Stimulated activated CD8-positive, alpha-beta memory T cell treated with anti-CD3 and anti-CD28 coated beads, Interleukin-12 subunit alpha, Interleukin-12 subunit beta, amount 100 ng/mL, for 24 hours (primary cell): ENCODE measurements around the gene PRR13.
"Not testable (repeated sequence)": the region's sequence is repeated elsewhere in the genome, so short reads cannot be mapped to it uniquely, and the experiment has no call there.

ENCODE experiments used
- DNase-seq: peaks from one replicate; pipeline ENCODE4 v3.0.0-alpha.2; 2020; ENCODE audit errors: extremely low read depth

Gene PRR13

GRCh38 chr12:53435326-53435725 is 6.2 kb upstream of the PRR13 start:
- not testable (repeated sequence) for DNase-seq

- DNase-seq = not testable (repeated sequence)
These were observed 2.0 kb upstream of the PRR13 start for GRCh38 chr12:53439582-53439981.

GRCh38 chr12:53443955-53444354 is 2.4 kb downstream of the PRR13 start:
- DNase-seq = no peak

- not testable (repeated sequence) for DNase-seq
These were observed 3.2 kb downstream of the PRR13 start for GRCh38 chr12:53444593-53445325.

DNA sequence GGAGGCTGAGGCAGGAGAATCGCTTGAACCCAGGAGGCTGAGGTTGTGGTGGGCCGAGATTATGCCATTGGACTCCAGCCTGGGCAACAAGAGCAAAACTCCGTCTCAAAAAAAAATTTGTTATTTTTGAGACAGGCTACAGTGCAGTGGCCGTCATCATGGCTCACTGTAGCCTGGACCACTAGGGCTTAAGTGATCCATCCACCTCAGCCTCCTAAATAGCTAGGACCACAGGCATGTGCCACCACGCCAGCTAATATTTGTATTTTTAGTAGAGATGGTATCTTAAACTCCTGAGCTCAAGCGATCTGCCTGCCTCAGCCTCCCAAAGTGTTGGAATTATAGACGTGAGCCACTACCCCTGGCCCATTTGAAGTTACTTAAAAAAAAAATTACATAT is 9.4 kb downstream of the PRR13 start:
- DNase-seq = no peak

DNA sequence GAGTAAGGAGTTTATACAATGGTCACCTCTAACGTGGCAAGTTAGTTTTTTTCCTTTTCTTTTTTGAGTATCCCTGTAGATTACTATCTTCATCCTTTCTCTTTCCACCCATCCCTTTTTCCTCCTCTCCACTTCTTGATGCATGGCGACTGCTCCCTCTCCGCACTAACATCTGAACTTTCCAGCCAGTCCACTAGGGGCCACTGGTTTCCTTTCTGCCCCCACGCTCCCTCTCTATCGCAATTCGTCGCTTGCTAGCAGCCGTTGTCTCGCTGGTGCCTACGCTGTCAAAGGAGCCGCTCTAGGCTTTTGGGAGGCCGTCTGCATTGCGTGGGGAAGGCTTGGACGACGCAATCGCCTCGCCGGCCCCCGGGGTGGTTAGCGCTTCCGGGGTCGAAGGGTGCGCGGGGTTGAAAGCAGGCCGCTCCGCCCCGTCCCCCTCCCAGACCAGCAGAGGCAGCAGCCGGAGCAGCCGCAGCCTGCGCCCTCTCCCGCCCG is 10.2 kb downstream of the PRR13 start, which contains the start of gene PCBP2:
TSS of gene PCBP2 (plus strand) at position 442 of the 498 bp plus-strand sequence. CDS start 2,699 bp downstream, outside the sequence.
- DNase-seq = peak; percentile 96

DNA sequence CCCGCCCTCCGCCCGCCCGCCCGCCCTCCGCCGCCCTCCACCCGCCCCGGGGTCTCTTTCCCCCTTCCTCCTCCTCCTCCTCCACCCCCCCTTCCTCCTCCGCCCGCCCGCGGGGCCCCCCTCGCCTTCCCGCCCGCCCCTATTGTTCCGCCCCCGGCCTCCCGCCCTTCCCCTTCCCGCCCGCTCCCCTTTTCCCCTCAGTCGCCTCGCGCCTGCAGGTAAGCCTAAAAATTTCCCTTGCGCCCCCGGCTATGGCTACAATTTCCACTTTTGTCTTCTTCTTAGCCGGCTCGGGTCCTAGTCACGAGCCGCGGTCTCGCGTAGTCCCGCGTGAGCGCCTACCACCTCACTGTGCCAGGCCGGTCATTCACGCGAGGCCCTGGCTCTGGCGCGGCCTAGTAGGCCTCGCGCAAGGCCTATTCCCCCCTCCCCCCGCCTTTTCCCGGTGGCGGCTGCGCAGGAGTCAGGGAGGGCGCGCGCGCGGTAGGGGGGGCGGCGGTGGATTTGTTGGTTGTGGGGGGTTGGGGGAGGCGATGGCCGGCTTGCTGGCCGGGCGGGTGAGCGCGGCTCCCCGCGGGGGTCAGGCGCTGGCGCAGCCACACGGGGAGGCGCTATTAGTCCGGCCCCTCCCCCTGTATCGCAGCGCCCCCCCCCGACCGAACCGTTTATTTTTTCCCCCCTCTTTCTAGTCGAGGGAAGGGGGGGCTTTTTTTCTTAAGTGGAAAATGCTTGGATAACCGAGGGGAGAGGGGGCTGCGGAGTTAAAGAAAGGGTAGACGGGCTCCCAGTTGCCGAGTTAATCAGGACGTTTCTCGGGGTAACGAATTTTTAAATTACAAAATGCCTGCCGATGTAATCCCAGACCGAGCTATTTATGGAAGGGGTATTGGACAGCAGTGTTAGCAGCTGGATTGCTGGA is 10.9 kb downstream of the PRR13 start:
- DNase-seq = peak; percentile 43

GRCh38 chr12:53453953-53454640 is 12.6 kb downstream of the PRR13 start:
- no peak for DNase-seq

GRCh38 chr12:53454707-53455106 is 13.2 kb downstream of the PRR13 start:
- DNase-seq = no peak

DNA sequence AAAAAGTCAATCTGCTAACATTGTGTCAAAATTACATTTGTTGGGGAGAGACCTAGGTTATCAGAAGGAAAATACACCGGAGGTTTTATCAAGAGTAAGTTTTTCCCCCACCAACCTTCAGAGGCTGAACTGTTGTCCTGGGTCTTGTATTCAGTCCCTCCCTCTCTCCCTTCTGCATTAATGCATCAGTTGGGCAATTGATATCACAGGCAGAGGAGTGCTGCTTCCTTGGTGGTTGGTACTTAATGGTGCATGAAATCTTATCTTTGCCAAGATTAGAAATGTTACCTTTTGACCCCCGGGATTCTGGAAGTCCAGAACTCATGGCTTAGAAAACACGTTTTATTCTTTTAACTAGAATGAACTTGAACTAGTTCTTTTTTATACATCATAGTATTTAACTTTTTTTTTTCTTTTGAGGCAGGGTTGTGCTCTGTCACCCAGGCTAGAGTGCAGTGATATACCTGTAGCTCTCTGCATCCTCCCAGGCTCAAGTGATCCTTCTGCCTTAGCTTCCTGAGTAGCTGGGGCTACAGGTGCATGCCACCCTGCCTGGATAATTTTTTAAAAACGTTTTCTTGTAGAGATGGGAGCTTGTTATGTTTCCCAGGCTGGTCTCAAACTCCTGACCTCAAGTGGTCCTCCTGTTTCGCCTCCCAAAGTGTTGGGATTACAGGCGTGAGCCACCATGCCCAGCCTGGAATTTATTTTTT is 15.3 kb downstream of the PRR13 start:
- no peak for DNase-seq

DNA sequence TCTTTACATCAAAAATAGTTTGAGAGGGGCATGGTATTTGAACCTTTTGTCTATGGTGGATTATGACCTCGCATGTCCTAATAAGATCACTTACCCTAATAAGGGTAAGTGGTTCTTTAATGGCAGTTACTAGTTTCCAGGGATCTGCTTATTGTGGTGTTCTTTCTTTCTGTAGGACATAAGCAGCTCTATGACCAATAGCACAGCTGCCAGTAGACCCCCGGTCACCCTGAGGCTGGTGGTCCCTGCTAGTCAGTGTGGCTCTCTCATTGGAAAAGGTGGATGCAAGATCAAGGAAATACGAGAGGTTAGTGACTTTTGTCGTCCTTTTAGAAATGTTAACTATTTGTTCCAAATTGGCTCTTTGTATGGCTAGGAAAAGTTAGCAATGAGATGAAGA is 17.6 kb downstream of the PRR13 start:
- no peak for DNase-seq

- DNase-seq = no peak
These were observed 19.5 kb downstream of the PRR13 start for GRCh38 chr12:53461059-53461458.

DNA sequence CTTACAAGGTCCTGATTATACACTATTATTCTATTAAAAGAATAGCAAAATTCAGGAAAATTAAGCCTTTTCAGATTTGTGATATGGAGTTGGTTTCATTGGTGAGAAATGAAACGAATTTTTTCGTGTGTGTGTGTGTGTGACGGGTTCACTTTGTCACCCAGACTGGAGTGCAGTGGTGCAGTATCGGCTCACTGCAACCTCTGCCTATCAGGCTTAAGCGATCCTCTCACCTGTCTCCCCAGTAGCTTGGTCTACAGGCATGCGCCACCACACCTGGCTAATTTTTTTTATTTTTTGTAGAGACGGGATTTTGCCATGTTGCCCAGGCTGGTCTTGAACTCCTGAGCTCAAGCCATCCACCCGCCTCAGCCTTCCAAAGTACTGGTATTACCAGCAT is 20.1 kb downstream of the PRR13 start:
- DNase-seq = no peak

GRCh38 chr12:53462935-53463334 is 21.4 kb downstream of the PRR13 start:
- DNase-seq = no peak

GRCh38 chr12:53463802-53464560 is 22.4 kb downstream of the PRR13 start:
- no peak for DNase-seq

DNA sequence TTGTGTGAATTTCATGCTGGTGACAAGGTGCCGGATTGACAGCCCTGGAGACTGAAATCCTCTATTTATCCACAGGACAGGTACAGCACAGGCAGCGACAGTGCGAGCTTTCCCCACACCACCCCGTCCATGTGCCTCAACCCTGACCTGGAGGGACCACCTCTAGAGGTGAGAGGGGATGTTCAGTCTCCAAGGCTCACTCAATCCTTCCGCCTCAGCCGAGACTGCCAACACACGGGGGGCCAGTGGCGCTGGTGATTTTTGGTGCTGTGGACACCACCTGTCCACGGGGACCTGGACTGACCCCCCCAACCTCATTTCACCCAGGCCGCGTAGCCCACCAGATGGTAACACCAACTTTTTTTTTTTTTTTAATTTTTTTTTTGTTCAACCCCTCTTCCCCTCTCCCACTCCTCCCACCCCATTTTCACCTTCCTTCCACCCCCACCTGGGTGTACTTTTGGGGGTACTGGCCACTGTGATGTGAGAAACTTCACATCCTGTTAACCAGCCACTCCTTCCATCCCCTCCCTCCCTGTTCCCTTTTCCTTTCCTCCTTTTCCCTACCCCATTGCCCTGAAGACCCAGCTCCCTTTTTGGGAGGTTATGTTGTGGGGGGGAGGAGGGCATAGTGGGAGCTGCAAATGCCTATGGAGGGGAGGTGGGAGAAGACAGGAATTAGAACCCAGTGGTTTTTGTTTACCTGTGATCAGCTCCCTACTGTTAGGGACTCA is 23.3 kb downstream of the PRR13 start:
- DNase-seq = no peak

DNA sequence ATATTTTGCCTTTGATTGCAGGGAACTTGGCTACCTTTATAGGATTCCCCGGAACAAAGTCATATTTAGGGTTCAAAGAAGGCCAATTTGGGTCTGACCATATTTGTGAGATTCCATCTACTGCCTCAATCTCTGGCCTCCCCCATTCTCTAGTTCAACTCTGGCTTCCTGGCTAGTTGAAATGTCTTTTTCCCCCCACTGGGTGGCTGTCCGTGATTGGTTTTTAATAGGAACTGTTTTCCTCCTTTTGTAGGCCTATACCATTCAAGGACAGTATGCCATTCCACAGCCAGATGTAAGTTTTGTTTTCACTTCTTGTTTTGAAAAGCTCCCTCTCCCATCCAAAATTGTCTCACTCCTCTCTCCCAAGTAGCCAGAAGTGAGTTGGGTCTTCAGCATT is 24.1 kb downstream of the PRR13 start:
- DNase-seq = no peak

GRCh38 chr12:53466640-53467039 is 25.1 kb downstream of the PRR13 start:
- DNase-seq = no peak

- no peak for DNase-seq
These were observed 25.5 kb downstream of the PRR13 start for GRCh38 chr12:53467082-53467481.

DNA sequence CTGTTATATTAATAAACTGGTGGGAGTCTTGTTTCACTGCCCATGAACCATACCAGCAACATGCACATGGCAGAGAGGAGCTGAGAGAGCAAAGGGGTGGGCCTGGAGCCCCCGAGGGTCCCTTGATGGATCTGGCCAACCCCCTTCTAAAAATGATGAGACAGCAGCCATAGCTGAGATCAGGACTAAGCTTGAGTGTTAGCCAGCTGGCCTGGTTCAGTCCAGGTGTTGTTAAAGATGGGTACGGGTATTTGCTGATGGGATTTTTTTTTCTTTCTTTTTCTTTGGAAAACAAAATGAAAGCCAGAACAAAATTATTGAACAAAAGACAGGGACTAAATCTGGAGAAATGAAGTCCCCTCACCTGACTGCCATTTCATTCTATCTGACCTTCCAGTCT is 26.3 kb downstream of the PRR13 start:
- DNase-seq = no peak
